HG03460 (cell line): ENCODE results near the gene TAF7.
A peak's percentile ranks its signal among the peaks of the same experiment; 100 is the strongest.
"Not testable (repeated sequence)": the region's sequence is repeated elsewhere in the genome, so short reads cannot be mapped to it uniquely, and the experiment has no call there.

Source experiments
- ATAC-seq: cut with Tn5 transposase; IDR thresholded peaks from one replicate; pipeline ENCODE4 v1.9.1; 2021; ENCODE audit not compliant: unreplicated experiment

Gene TAF7, protein sequence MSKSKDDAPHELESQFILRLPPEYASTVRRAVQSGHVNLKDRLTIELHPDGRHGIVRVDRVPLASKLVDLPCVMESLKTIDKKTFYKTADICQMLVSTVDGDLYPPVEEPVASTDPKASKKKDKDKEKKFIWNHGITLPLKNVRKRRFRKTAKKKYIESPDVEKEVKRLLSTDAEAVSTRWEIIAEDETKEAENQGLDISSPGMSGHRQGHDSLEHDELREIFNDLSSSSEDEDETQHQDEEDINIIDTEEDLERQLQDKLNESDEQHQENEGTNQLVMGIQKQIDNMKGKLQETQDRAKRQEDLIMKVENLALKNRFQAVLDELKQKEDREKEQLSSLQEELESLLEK

DNA sequence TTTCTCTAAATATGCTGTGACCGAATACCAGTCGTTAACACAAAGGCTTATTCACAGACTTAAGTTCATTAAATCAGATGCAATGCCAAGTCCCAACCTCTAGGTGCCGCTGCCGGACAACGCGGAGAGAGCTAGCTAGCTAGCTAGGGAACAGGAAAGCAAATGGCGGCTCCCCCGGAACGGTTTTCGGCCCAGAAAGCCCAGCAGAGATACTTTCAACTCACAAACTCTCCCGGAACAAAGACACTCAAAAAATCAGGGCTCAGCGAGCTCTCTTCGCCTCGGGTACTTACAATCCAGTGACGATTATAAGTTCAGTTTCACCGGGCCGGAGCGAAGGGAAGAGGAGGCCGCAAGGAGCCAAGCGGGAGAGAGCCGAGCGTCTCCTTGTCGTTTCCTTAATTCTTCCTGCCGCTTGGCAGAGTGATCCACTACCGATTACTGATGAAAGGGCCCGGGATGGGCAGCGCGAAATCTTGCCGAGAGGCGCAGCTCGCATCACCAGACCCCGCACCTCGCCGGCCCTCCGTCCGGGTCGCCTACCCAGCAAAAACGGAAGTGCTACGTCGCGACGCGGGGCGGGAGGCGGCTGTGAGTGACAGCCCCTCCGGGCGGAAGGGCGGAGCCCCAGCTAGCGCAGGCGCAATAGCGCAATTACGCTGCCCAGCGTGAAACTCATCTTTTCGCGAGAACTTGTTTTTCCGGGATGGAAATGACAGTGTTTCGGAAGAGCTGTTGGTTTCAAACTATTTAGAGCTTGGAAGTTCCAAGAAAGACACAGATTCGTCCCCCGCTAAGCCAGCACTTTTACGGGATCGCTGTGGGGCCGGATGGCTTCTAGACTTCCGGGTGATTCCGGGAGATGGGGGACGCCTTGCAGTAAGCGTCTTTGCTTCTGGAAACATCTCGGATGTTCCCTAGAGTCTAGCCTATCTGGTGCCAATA, at the start of gene TAF7:
Gene TAF7 (minus strand): TSS at position 560 of the 945 bp plus-strand sequence. CDS start 740 bp downstream, outside the sequence.
- ATAC-seq, result peak; percentile 97

DNA sequence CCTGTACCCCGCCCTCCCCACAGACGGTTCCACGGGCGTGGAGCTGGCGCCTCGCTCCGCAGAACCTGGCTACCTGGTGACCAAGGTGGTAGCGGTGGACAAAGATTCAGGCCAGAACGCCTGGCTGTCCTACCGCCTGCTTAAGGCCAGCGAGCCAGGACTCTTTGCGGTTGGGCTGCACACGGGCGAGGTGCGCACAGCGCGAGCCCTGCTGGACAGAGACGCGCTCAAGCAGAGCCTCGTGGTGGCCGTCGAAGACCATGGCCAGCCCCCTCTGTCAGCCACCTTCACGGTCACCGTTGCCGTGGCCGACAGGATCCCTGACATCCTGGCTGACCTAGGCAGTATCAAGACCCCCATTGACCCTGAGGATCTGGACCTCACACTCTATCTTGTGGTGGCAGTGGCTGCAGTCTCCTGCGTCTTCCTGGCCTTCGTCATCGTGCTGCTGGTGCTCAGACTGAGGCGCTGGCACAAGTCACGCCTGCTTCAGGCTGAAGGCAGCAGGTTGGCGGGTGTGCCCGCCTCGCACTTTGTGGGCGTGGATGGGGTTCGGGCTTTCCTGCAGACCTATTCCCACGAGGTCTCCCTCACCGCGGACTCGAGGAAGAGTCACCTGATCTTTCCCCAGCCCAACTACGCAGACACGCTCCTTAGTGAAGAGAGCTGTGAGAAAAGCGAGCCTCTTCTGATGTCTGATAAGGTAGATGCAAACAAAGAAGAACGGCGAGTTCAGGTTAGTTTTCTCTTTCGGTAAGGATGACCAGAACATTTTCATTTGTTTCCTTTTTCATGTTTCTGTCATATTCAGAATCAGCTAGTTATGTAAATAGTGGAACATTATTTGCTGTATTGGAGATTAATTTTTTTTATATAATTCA, 45.7 kb upstream of the TAF7 start:
- no peak for ATAC-seq

DNA sequence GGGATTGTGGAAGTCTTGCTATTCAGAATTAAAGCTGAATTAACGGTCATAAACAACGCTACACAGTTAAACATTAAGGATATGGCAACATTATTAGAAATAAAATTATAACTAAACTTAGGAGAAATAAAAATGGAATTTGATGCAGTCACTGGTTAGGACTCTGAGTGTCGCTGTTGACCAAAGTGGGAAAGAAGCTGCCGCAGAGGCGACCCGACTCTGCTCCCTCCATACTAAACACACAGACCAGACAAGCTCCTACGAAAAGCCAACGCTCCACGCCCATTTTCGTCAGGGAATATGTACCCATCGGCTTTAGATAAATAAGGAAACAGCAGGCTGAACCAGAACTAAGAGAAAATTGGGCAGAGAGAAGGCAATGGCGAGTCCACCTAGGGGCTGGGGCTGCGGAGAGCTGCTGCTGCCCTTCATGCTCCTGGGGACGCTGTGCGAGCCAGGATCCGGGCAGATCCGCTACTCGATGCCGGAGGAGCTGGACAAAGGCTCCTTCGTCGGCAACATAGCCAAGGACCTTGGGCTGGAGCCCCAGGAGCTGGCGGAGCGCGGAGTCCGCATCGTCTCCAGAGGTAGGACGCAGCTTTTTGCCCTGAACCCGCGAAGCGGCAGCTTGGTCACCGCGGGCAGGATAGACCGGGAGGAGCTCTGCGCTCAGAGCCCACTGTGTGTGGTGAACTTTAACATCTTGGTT, 43.5 kb upstream of the TAF7 start, which contains the start of gene PCDHGA5:
Gene PCDHGA5 (plus strand): TSS at position 211 of the 709 bp plus-strand sequence. CDS start 169 bp downstream, at position 380.
- no peak for ATAC-seq

DNA sequence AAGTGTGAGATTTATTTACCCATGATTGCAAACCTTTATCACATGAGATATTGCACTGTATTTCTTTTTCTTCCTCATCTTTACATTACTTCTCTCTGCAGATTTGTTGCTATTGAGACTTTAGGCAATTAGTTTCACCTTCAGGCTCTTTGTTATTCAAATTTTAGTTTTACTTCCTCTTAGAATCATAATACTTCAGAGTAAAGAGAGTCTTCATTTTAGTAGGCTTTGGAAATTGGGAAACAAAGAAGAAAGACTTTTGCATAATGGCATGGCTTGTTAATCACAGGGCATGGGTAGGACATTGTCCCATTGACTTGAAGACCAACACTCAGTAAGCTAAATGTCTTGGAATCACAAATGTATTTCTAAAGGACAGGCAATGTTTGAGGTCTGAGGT, 42.1 kb upstream of the TAF7 start:
- ATAC-seq, result no peak

DNA sequence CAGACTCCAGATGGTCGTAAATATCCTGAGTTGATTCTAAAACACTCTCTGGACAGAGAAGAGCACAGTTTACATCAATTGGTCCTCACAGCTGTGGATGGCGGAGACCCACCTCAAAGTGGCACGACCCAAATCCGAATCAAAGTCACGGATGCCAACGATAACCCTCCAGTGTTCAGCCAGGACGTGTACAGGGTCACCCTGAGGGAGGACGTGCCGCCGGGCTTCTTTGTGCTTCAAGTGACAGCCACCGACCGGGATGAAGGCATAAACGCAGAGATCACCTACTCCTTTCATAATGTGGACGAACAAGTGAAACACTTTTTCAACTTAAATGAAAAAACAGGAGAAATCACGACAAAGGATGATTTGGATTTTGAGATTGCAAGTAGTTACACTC, 40.1 kb upstream of the TAF7 start:
- ATAC-seq, result no peak

DNA sequence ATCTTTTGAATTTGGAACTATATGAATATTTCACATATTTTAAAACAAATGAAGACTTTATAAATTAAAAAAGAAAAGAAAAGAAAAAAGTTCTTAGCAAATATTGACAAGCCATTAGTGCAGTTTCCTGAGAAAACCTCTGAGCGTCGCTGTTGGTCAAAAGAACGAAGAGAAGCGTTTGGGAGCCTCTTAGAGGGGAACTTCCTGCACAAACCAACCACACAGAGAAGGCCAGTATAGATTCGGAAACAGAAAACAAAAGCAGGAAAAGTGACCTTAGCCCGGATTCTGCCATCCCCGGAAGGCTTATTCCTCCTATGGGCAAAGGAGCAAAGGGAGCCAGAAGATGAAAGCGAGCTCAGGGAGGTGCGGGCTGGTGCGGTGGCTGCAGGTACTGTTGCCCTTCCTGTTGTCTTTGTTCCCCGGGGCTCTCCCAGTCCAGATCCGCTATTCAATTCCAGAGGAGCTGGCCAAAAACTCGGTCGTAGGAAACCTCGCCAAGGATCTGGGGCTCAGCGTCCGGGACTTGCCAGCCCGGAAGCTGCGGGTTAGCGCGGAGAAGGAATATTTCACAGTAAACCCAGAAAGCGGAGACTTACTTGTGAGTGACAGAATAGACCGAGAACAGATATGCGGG, 39.3 kb upstream of the TAF7 start, which contains the start of gene PCDHGB2:
Gene PCDHGB2 (plus strand): TSS at position 205 of the 637 bp plus-strand sequence. CDS start 142 bp downstream, at position 347.
- no peak for ATAC-seq

DNA sequence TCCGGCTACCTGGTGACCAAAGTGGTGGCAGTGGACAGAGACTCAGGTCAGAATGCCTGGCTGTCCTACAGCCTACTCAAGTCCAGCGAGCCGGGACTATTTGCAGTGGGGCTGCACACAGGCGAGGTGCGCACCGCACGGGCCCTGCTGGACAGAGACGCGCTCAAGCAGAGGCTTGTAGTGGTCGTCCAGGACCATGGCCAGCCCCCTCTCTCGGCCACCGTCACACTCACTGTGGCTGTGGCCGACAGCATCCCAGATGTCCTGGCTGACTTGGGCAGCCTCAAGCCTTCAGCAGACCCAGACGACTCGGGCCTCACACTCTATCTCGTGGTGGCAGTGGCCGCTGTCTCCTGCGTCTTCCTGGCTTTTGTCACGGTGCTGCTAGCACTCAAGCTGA, 36.4 kb upstream of the TAF7 start:
- ATAC-seq, result no peak

DNA sequence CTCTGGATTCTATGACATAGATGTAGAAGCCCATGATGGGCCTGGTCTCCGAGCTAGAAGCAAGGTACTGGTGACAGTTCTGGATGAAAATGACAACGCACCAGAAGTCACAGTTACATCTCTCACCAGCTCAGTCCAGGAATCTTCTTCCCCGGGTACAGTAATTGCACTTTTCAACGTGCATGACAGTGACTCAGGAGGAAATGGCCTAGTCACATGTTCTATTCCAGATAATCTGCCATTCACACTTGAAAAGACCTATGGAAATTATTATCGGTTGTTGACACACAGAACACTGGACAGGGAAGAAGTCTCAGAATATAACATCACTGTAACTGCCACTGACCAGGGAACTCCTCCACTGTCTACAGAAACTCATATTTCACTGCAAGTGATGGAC, 35.5 kb upstream of the TAF7 start:
- no peak for ATAC-seq

DNA sequence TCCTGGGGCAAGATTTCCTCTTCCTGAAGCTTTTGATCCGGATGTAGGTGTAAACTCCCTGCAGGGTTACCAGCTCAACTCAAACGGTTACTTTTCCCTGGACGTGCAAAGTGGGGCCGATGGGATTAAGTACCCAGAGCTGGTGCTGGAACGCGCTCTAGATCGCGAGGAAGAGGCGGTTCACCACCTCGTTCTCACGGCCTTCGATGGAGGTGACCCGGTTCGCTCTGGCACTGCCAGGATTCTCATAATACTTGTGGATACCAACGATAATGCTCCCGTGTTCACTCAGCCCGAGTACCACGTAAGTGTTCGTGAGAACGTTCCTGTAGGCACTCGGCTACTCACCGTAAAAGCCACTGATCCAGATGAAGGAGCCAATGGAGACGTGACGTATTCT, 35.1 kb upstream of the TAF7 start:
- no peak for ATAC-seq

DNA sequence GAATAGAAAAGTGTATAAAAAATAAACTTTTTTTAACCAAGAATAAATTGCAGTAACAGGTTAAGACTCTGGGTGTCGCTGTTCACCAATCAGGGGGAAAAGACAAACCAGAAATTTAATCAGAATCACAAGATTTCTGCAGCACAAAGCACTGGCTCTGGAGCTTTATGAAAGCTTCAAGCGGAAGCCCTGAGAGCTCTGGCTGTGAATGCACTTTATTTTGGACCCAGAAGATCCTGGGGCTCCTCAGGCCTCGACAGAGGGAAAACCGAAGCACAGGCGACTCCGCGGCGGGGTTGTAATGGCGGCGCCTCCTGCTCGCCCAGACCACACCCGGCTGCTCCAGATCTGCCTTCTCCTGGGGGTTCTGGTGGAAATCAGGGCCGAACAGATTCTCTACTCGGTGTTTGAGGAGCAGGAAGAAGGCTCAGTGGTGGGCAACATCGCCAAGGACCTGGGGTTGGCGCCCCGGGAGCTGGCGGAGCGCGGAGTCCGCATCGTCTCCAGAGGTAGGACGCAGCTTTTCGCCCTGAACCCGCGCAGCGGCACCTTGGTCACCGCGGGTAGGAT, 34.4 kb upstream of the TAF7 start, which contains the start of gene PCDHGA4:
Gene PCDHGA4 (plus strand): TSS at position 122 of the 570 bp plus-strand sequence. CDS start 87 bp downstream, at position 209.
- no peak for ATAC-seq

DNA sequence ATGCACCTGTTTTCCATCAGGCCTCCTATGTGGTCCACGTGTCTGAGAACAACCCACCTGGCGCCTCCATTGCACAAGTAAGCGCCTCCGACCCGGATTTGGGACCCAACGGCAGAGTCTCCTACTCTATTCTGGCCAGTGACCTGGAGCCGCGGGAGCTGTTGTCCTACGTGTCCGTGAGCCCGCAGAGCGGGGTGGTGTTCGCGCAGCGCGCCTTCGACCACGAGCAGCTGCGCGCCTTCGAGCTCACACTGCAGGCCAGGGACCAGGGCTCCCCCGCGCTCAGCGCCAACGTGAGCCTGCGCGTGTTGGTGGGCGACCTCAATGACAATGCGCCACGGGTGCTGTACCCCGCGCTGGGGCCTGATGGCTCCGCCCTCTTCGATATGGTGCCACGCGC, 31.0 kb upstream of the TAF7 start:
- no peak for ATAC-seq

DNA sequence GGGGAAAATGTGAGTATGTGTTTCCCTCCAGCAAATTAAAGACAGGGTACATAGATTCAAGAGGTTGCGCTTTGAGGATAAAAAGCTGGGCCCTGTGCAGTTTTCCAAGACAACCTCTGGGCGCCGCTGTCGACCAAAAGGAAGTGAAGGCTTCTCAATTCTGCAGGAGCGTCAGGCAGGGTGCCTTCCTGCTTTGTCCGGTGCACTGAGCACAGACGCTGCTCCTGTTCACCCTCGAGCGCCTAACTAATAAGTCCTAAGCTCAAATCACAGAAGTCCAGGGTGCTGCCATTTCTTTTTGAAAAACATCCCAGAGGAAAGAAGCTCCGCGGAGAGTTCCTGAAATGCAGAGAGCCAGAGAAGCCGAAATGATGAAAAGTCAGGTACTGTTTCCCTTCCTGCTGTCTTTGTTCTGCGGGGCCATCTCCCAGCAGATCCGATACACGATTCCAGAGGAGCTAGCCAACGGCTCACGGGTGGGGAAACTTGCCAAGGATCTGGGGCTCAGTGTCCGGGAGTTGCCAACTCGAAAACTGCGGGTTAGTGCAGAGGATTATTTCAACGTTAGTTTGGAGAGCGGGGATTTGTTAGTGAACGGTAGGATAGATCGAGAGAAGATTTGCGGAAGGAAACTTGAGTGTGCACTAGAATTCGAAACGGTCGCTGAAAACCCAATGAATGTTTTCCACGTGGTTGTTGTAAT, 29.5 kb upstream of the TAF7 start, which contains the start of gene PCDHGB1:
Gene PCDHGB1 (plus strand): TSS at position 183 of the 703 bp plus-strand sequence. CDS start 162 bp downstream, at position 345.
- ATAC-seq, result no peak

DNA sequence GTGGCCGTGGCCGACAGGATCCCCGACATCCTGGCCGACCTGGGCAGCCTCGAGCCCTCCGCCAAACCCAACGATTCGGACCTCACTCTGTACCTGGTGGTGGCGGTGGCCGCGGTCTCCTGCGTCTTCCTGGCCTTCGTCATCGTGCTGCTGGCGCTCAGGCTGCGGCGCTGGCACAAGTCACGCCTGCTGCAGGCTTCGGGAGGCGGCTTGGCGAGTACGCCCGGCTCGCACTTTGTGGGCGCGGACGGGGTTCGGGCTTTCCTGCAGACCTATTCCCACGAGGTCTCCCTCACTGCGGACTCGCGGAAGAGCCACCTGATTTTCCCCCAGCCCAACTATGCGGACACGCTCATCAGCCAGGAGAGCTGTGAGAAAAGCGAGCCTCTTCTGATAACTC, 25.4 kb upstream of the TAF7 start:
- ATAC-seq, result not testable (repeated sequence)

DNA sequence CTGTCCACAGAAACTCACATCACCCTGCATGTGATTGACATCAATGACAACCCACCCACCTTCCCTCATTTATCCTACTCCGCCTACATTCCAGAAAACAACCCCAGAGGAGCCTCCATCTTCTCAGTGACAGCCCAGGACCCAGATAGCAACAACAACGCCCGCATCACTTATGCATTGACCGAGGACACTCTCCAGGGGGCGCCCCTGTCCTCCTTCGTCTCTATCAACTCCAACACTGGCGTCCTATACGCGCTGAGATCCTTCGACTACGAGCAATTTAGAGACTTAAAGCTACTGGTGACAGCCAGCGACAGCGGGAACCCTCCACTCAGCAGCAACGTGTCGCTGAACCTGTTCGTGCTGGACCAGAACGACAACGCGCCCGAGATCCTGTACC, 24.7 kb upstream of the TAF7 start:
- ATAC-seq, result no peak

DNA sequence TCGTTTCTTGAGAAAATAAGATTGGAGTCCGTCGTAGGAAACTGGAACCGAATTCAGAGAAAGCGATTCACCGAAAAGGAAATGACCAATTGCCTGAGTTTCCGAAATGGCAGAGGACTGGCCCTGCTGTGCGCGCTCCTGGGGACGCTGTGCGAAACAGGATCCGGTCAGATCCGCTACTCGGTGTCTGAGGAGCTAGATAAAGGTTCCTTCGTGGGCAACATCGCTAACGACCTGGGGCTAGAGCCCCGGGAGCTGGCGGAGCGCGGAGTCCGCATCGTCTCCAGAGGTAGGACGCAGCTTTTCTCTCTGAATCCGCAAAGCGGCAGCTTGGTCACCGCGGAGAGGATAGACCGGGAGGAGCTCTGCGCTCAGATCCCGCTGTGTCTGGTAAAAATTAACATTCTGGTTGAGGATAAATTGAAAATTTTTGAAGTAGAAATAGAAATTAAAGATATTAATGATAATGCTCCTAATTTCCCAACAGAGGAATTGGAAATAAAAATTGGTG, 23.4 kb upstream of the TAF7 start:
- no peak for ATAC-seq

DNA sequence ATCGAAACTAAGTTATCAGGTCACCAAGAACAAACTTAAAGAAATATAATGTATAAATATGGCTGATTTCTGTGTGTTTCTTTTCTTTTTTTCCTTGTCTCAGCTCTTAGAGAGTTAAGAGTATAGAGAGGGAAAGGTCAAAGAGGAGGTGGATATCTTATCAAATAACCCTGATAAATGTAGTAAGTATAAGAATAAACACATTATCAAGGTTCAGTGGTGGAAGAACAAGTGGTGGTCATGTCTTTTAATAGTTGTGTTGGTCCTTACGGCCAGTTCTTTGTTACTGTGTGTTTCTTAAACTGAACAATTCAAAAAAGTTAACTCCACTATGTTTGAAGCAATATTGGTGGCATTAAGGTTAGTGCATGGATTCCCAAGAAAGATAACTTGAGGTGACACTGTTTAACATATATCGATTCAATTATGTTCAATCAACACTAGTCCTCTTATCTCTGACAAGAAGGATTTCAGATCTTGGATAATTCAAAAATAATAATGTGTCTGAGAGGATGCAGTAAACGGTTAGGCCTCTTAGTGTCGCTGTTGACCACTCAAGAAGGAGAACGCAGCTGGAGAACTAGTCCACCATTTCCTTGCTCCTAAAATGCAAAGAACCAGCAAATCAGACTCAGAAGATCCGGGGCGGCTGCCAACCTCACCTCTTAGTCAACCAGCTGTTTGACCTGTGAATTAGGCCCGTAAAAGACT, 22.8 kb upstream of the TAF7 start, which contains the start of gene PCDHGA3:
Gene PCDHGA3 (plus strand): TSS at position 588 of the 711 bp plus-strand sequence. CDS start 205 bp downstream, outside the sequence.
- no peak for ATAC-seq

DNA sequence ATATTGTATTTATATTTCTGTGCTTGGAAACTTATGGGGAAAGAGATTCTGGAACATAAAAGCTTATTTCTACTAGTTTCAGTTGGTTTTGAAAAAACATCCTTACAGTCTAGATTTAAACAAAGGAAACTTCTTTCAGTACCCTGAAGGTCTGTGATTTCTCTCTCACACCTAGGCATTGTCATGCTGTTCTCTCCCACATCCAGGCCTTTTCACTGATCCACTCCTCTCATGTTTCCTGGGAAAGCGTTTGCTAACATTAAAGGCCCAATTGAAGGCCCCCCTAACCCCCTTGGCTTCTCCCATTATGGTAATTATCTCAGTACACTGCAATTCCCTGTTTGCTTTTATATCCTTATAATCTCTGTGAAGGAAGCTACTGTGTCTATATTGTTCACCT, 22.2 kb upstream of the TAF7 start:
- no peak for ATAC-seq
